ENCODE results near the gene GADD45GIP1.
"Not testable (repeated sequence)": the region's sequence is repeated elsewhere in the genome, so short reads cannot be mapped to it uniquely, and the experiment has no call there.

GADD45GIP1 gene

DNA sequence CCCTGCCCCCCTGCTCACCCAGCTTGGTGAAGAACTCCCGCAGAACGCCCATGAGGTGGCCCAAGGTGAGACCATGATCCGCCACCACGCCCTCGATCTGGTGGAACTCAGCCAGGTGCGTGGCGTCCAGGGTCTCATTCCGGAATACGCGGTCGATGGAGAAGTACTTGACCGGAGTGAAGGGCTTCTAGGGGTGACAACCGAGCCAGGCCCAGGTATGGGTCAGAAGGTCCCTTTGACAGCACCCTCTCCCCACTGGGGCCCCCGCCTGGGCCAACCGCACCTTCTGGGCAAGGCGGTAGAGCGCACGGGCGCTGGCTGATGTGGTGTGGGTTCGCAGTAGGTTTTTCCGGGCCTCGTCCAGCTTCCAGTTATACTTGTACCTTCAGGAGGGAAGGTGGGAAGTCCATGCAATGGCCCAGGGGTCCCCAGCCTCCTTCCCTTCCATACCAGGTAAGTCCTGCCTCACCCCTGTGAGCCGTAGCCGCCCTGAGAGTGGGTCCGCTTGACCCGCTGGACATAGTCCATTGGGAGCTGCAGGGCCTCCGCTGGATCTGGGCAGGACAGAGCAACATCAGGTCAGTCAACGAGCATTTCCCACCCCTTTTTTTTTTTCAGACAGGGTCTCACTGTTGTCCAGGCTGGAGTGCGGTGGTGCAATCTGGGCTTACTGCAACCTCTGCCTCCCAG, 32.3 kb downstream of the GADD45GIP1 start:
- no peak overlapping the region for H3K4me3 ChIP-seq (ENCODE audit: low read depth, low read length)
- no peaks in the 10 kb centered on the region for H3K27me3 ChIP-seq (ENCODE audit: control insufficient read depth, insufficient read depth, low read length)
- no peaks in the 10 kb centered on the region for H3K9me3 ChIP-seq (ENCODE audit: control insufficient read depth, low read length)
- H2AFZ ChIP-seq = no peak overlapping the region
- H3K36me3 ChIP-seq (ENCODE audit: control insufficient read depth, insufficient read depth, low read length) = peaks cover 2% of the 10 kb centered on the region
- no peak overlapping the region for H3K4me2 ChIP-seq (ENCODE audit: low read length)
- H3K9ac ChIP-seq = no peak overlapping the region
- peaks cover 2% of the 10 kb centered on the region for H3K79me2 ChIP-seq
- H3K27ac ChIP-seq = no peak overlapping the region
- H3K4me1 ChIP-seq = no peaks in the 10 kb centered on the region
- TF ChIP-seq CTCF (IDR thresholded peaks at IDR 0.05) = no peak

DNA sequence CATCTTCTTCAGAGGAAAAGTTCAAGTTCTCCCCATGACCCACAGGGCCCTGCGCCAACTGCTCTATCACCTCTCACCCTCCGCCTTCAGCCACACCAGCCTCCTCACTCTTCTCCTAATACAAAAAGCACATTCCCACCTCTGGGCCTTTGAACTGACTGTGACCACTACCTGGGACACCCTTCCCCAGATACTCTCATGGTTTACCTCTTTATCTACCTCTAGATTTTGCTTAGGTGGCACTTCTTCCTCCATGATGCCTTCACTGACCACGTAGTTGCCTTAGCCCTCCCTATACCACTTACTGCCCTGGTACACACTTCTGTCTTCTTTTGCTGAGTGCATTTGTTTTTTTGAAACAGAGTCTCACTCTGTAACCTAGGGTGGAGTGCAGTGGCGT, 34.1 kb downstream of the GADD45GIP1 start:
- H3K27ac ChIP-seq = no peak overlapping the region
- H3K4me1 ChIP-seq = no peaks in the 10 kb centered on the region
- no peak overlapping the region for H3K4me3 ChIP-seq (ENCODE audit: low read depth, low read length)
- no peak overlapping the region for H3K4me2 ChIP-seq (ENCODE audit: low read length)
- H3K9me3 ChIP-seq (ENCODE audit: control insufficient read depth, low read length) = no peaks in the 10 kb centered on the region
- H3K9ac ChIP-seq = no peak overlapping the region
- no peaks in the 10 kb centered on the region for H3K79me2 ChIP-seq
- H3K36me3 ChIP-seq (ENCODE audit: control insufficient read depth, insufficient read depth, low read length) = peaks cover 2% of the 10 kb centered on the region
- no peak for TF ChIP-seq CTCF (IDR thresholded peaks at IDR 0.05)
- no peak overlapping the region for H2AFZ ChIP-seq
- no peaks in the 10 kb centered on the region for H3K27me3 ChIP-seq (ENCODE audit: control insufficient read depth, insufficient read depth, low read length)

DNA sequence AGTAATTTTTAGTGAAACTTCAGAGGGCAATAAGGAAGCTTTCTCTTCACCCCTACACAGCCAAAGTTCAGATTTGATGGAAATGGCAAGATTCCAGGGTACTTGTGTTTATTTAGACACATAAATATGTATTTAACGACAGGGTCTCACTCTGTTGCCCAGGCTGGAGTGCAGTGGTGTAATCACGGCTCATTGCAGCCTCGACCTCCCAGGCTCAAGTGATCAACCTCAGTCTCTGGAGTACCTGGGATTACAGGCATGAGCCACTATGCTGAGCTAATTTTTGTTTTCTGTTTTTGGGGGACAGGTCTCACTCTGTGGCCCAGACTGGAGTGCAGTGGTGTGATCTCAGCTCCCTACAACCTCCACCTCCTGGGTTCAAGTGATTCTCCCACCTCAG, 36.0 kb downstream of the GADD45GIP1 start:
- TF ChIP-seq CTCF (IDR thresholded peaks at IDR 0.05) = no peak
- no peaks in the 10 kb centered on the region for H3K4me1 ChIP-seq
- H2AFZ ChIP-seq = no peak overlapping the region
- H3K9ac ChIP-seq = no peak overlapping the region
- H3K4me3 ChIP-seq (ENCODE audit: low read depth, low read length) = no peak overlapping the region
- H3K27me3 ChIP-seq (ENCODE audit: control insufficient read depth, insufficient read depth, low read length) = no peaks in the 10 kb centered on the region
- no peaks in the 10 kb centered on the region for H3K9me3 ChIP-seq (ENCODE audit: control insufficient read depth, low read length)
- peaks cover 2% of the 10 kb centered on the region for H3K36me3 ChIP-seq (ENCODE audit: control insufficient read depth, insufficient read depth, low read length)
- H3K79me2 ChIP-seq = no peaks in the 10 kb centered on the region
- no peak overlapping the region for H3K4me2 ChIP-seq (ENCODE audit: low read length)
- no peak overlapping the region for H3K27ac ChIP-seq

DNA sequence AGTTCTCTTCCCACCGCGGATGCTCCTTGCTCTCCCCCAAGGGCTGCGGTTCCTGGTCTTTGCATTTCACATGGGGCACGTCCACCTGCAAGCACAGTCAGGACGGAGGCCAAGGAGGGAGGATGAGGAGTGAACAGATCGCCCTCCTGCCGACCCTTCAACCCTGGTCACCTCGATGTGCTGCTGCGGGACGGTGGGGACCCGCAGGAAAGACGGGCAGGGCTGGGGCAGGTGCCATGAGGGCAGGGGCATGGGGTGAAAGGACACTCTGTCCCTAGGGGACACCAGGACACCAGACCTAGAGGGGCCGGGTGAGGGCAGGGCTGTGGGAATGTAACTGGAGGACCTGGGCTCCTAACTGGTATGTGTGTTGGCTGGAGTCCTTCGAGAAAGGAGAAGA, 38.8 kb downstream of the GADD45GIP1 start:
- Histone ChIP-seq H3K79me2 (no peaks in the 10 kb centered on the region), H3K4me1 (peaks cover 4% of the 10 kb centered on the region), H3K4me2 (ENCODE audit: low read length) (no peak overlapping the region), H3K27me3 (ENCODE audit: control insufficient read depth, insufficient read depth, low read length) (no peaks in the 10 kb centered on the region), H3K9ac (no peak overlapping the region), H3K36me3 (ENCODE audit: control insufficient read depth, insufficient read depth, low read length) (peaks cover 2% of the 10 kb centered on the region), H2AFZ (no peak overlapping the region), H3K4me3 (ENCODE audit: low read depth, low read length) (no peak overlapping the region), H3K9me3 (ENCODE audit: control insufficient read depth, low read length) (no peaks in the 10 kb centered on the region), H3K27ac (no peak overlapping the region)
- TF ChIP-seq CTCF (IDR thresholded peaks at IDR 0.05) = no peak

GRCh38 chr19:12915860-12916259, 41.2 kb downstream of the GADD45GIP1 start:
- H3K36me3 ChIP-seq (ENCODE audit: control insufficient read depth, insufficient read depth, low read length); H3K4me3 ChIP-seq (ENCODE audit: low read depth, low read length); H3K9ac ChIP-seq; H3K79me2 ChIP-seq; H3K27ac ChIP-seq; H3K4me1 ChIP-seq; H3K27me3 ChIP-seq (ENCODE audit: control insufficient read depth, insufficient read depth, low read length); H3K9me3 ChIP-seq (ENCODE audit: control insufficient read depth, low read length); H3K4me2 ChIP-seq (ENCODE audit: low read length); H2AFZ ChIP-seq: not testable (repeated sequence)

Data from parathyroid adenoma (tissue), 2 donors.